ENCODE data around the gene REM2.

DNA sequence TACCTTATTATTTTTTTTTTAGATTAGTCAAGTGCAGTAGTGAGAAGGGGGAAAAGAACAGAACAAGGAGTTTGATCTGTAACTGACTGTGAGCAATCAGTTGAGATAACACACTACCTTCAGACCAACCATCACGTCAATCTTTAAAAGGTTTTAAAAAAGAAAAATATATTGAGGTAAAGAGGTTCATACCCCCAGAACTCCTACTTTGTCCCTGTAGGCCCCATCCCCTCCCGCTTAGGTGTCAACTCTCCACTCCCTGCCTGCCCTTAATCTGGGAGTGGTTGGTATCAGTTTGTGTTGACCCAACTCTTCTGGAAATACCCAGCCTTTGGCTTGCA lies 30.5 kb upstream of the REM2 start:
- no peak for TF ChIP-seq EZH2 (IDR thresholded peaks at IDR 0.05; ENCODE audit: low read length, unreplicated experiment)
- TF ChIP-seq, protein P1, sequence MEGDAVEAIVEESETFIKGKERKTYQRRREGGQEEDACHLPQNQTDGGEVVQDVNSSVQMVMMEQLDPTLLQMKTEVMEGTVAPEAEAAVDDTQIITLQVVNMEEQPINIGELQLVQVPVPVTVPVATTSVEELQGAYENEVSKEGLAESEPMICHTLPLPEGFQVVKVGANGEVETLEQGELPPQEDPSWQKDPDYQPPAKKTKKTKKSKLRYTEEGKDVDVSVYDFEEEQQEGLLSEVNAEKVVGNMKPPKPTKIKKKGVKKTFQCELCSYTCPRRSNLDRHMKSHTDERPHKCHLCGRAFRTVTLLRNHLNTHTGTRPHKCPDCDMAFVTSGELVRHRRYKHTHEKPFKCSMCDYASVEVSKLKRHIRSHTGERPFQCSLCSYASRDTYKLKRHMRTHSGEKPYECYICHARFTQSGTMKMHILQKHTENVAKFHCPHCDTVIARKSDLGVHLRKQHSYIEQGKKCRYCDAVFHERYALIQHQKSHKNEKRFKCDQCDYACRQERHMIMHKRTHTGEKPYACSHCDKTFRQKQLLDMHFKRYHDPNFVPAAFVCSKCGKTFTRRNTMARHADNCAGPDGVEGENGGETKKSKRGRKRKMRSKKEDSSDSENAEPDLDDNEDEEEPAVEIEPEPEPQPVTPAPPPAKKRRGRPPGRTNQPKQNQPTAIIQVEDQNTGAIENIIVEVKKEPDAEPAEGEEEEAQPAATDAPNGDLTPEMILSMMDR (conservative IDR thresholded peaks at IDR 0.05; ENCODE audit: low read depth, low read length): no peak
